GM19023 (cell line): ENCODE measurements around the gene GOLPH3.
"Not testable (repeated sequence)": the region's sequence is repeated elsewhere in the genome, so short reads cannot be mapped to it uniquely, and the experiment has no call there.

ENCODE experiments used
- ATAC-seq: cut with Tn5 transposase; IDR thresholded peaks from one replicate; pipeline ENCODE4 v1.9.1; 2021; ENCODE audit warnings: mild to moderate bottlenecking, moderate library complexity; ENCODE audit not compliant: unreplicated experiment

GOLPH3 gene

GRCh38 chr5:32174011-32174870 lies at the start of gene GOLPH3:
TSS of gene GOLPH3 (minus strand) at chr5:32174319. CDS start at chr5:32174034, 285 bp downstream.
- ATAC-seq, result peak; percentile 84

- no peak for ATAC-seq
Measured at GRCh38 chr5:32222723-32223470, 48.8 kb upstream of the GOLPH3 start.

- no peak for ATAC-seq
Measured at GRCh38 chr5:32217886-32218396, 43.8 kb upstream of the GOLPH3 start.

- not testable (repeated sequence) for ATAC-seq
Measured at GRCh38 chr5:32214344-32214743, 40.2 kb upstream of the GOLPH3 start.

- ATAC-seq, result no peak
Measured at GRCh38 chr5:32210151-32210550, 36.0 kb upstream of the GOLPH3 start.

GRCh38 chr5:32208837-32209236 lies 34.7 kb upstream of the GOLPH3 start:
- ATAC-seq, result not testable (repeated sequence)

- ATAC-seq, result no peak
Measured at GRCh38 chr5:32207355-32207634, 33.2 kb upstream of the GOLPH3 start.

GRCh38 chr5:32206509-32207354 lies 32.6 kb upstream of the GOLPH3 start:
- no peak for ATAC-seq

- no peak for ATAC-seq
Measured at GRCh38 chr5:32206053-32206452, 31.9 kb upstream of the GOLPH3 start.

- no peak for ATAC-seq
Measured at GRCh38 chr5:32202394-32202793, 28.3 kb upstream of the GOLPH3 start.

GRCh38 chr5:32201122-32201753 lies 27.1 kb upstream of the GOLPH3 start:
- ATAC-seq, result no peak

GRCh38 chr5:32197032-32197431 lies 22.9 kb upstream of the GOLPH3 start:
- ATAC-seq, result no peak

GRCh38 chr5:32195265-32195664 lies 21.1 kb upstream of the GOLPH3 start:
- ATAC-seq, result no peak

GRCh38 chr5:32193591-32193990 lies 19.5 kb upstream of the GOLPH3 start:
- no peak for ATAC-seq

- no peak for ATAC-seq
Measured at GRCh38 chr5:32190095-32190494, 16.0 kb upstream of the GOLPH3 start.

- ATAC-seq, result no peak
Measured at GRCh38 chr5:32187675-32188074, 13.6 kb upstream of the GOLPH3 start.

- no peak for ATAC-seq
Measured at GRCh38 chr5:32182463-32183063, 8.4 kb upstream of the GOLPH3 start.

GRCh38 chr5:32173267-32174010 lies 680 bp downstream of the GOLPH3 start:
- peak; percentile 22 for ATAC-seq

- ATAC-seq, result no peak
Measured at GRCh38 chr5:32172923-32173266, 1.2 kb downstream of the GOLPH3 start.
